ENCODE results near the gene TMEM184C. TPM values are rescaled to one million over a fixed set of nuclear protein-coding genes. Genes with fewer than 3 reads are reported as not detected.
A peak's percentile ranks its signal among the peaks of the same experiment; 100 is the strongest.

TMEM184C gene
- total RNA-seq = 31.7 TPM

- intact Hi-C loops (cut with DNase I) = no loop called here
- peak; percentile 100 for ATAC-seq
- peak; percentile 99 for DNase-seq (ENCODE audit: low spot score)
Measured at GRCh38 chr4:147617173-147617840, at the start of gene TMEM184C. Gene TMEM184C (plus strand): TSS chr4:147617397. CDS start chr4:147617957, 560 bp downstream.

- intact Hi-C loops (cut with DNase I) = no loop called here
- DNase-seq (ENCODE audit: low spot score) (no peak), ATAC-seq (no peak)
Measured at GRCh38 chr4:147570616-147571015, 46.6 kb upstream of the TMEM184C start.

- ATAC-seq (no peak), DNase-seq (ENCODE audit: low spot score) (no peak)
- intact Hi-C loops (cut with DNase I) = no loop called here
Measured at GRCh38 chr4:147571036-147571770, 46.0 kb upstream of the TMEM184C start.

GRCh38 chr4:147576084-147576483 lies 41.1 kb upstream of the TMEM184C start:
- no peak for DNase-seq (ENCODE audit: low spot score)

GRCh38 chr4:147578051-147578476 lies 39.1 kb upstream of the TMEM184C start:
- intact Hi-C loops (cut with DNase I) = no loop called here
- ATAC-seq = peak; percentile 30
- DNase-seq (ENCODE audit: low spot score) = no peak

More at GRCh38 chr4:147576084-147576483, 41.1 kb upstream of the TMEM184C start:
- no peak for ATAC-seq
- intact Hi-C loops (cut with DNase I) = no loop called here

GRCh38 chr4:147578593-147578992 lies 38.6 kb upstream of the TMEM184C start:
- ATAC-seq (no peak), DNase-seq (ENCODE audit: low spot score) (no peak)
- intact Hi-C loops (cut with DNase I) = no loop called here

GRCh38 chr4:147580396-147580795 lies 36.8 kb upstream of the TMEM184C start:
- ATAC-seq (no peak), DNase-seq (ENCODE audit: low spot score) (no peak)
- intact Hi-C loops (cut with DNase I) = no loop called here

- ATAC-seq = no peak
Measured at GRCh38 chr4:147581606-147582350, 35.4 kb upstream of the TMEM184C start.

GRCh38 chr4:147582386-147583060 lies 34.7 kb upstream of the TMEM184C start:
- DNase-seq (ENCODE audit: low spot score) (no peak), ATAC-seq (no peak)
- intact Hi-C loops (cut with DNase I) = no loop called here

More at GRCh38 chr4:147581606-147582350, 35.4 kb upstream of the TMEM184C start:
- intact Hi-C loops (cut with DNase I) = no loop called here
- DNase-seq (ENCODE audit: low spot score) = no peak

- ATAC-seq = no peak
- no peak for DNase-seq (ENCODE audit: low spot score)
- intact Hi-C loops (cut with DNase I) = no loop called here
Measured at GRCh38 chr4:147583876-147584275, 33.3 kb upstream of the TMEM184C start.

- no peak for ATAC-seq
- no peak for DNase-seq (ENCODE audit: low spot score)
- intact Hi-C loops (cut with DNase I) = no loop called here
Measured at GRCh38 chr4:147586032-147586431, 31.2 kb upstream of the TMEM184C start.

- DNase-seq (ENCODE audit: low spot score) = no peak
- no peak for ATAC-seq
- intact Hi-C loops (cut with DNase I) = no loop called here
Measured at GRCh38 chr4:147586637-147587036, 30.6 kb upstream of the TMEM184C start.

GRCh38 chr4:147587041-147587440 lies 30.2 kb upstream of the TMEM184C start:
- no peak for ATAC-seq
- DNase-seq (ENCODE audit: low spot score) = no peak
- intact Hi-C loops (cut with DNase I) = no loop called here

GRCh38 chr4:147589586-147589985 lies 27.6 kb upstream of the TMEM184C start:
- intact Hi-C loops (cut with DNase I) = no loop called here
- DNase-seq (ENCODE audit: low spot score) (no peak), ATAC-seq (peak; percentile 52)

- ATAC-seq = peak; percentile 78
- intact Hi-C loops (cut with DNase I) = no loop called here
- DNase-seq (ENCODE audit: low spot score) = peak; percentile 78
Measured at GRCh38 chr4:147590249-147590920, 26.8 kb upstream of the TMEM184C start.

- DNase-seq (ENCODE audit: low spot score) = no peak
- intact Hi-C loops (cut with DNase I) = no loop called here
Measured at GRCh38 chr4:147591106-147591505, 26.1 kb upstream of the TMEM184C start.

GRCh38 chr4:147594107-147594506 lies 23.1 kb upstream of the TMEM184C start:
- ATAC-seq = no peak
- intact Hi-C loops (cut with DNase I) = no loop called here
- DNase-seq (ENCODE audit: low spot score) = no peak

More at GRCh38 chr4:147591106-147591505, 26.1 kb upstream of the TMEM184C start:
- no peak for ATAC-seq

- ATAC-seq (no peak), DNase-seq (ENCODE audit: low spot score) (no peak)
- intact Hi-C loops (cut with DNase I) = no loop called here
Measured at GRCh38 chr4:147594578-147594977, 22.6 kb upstream of the TMEM184C start.

- intact Hi-C loops (cut with DNase I) = no loop called here
- peak; percentile 62 for ATAC-seq
Measured at GRCh38 chr4:147596377-147596776, 20.8 kb upstream of the TMEM184C start.

More at GRCh38 chr4:147596377-147596776, 20.8 kb upstream of the TMEM184C start:
- DNase-seq (ENCODE audit: low spot score) = no peak

All from sciatic nerve (tissue), 2 donors.